Gastrocnemius medialis (tissue), 4 donors: ENCODE measurements around the gene GK2. TPM values are rescaled to one million over a fixed set of nuclear protein-coding genes. Genes with fewer than 3 reads are reported as not detected.

ENCODE experiments used
- ATAC-seq, 2 donors: fragments of 150-250 bp; one replicate each; pipeline ENCODE4 v1.9.1; 2016
- DNase-seq, 2 donors: peaks; one replicate each; pipeline ENCODE4 v3.0.0-alpha.2; 2019
- H3K27ac ChIP-seq, 4 donors: fragments of 200-600 bp; sonication (generic); 1 replicate in 1 of 4; 2 replicates in 3 of 4; pipeline ENCODE4 v1.5.1; 2016 to 2018; ENCODE audit warnings: mild to moderate bottlenecking in 2 of 4, moderate library complexity in 1 of 4
- H3K27me3 ChIP-seq, 3 donors: fragments of 200-600 bp; sonication (generic) in 2 of 3; 1 replicate in 1 of 3; 2 replicates in 2 of 3; pipeline versions ENCODE4 v1.5.1 to v1.6.0; 2016 to 2019; ENCODE audit warnings: mild to moderate bottlenecking in 1 of 3, moderate library complexity in 1 of 3
- H3K36me3 ChIP-seq, 2 donors: fragments of 200-600 bp; sonication (generic) in 1 of 2; one replicate each; pipeline ENCODE4 v1.5.1; 2017 to 2018
- H3K4me1 ChIP-seq, 2 donors: fragments of 200-600 bp; sonication (generic) in 1 of 2; one replicate each; pipeline ENCODE4 v1.5.1; 2016 to 2017; ENCODE audit warnings: mild to moderate bottlenecking in 2 of 2
- H3K4me3 ChIP-seq, 4 donors: fragments of 200-600 bp; sonication (generic) in 3 of 4; 1 replicate in 1 of 4; 2 replicates in 3 of 4; pipeline ENCODE4 v1.5.1; 2016 to 2019; ENCODE audit warnings: mild to moderate bottlenecking in 2 of 4
- H3K9me3 ChIP-seq, 3 donors: fragments of 200-600 bp; sonication (generic) in 2 of 3; 1 replicate in 1 of 3; 2 replicates in 2 of 3; pipeline ENCODE4 v1.5.1; 2016 to 2019
- CTCF ChIP-seq, 5 experiments: fragments of 450-650 bp in 3 of 5; fragments of 200-600 bp in 2 of 5; sonication (generic) in 2 of 5; IDR thresholded peaks in 4 of 5; conservative IDR thresholded peaks in 1 of 5; 1 replicate in 4 of 5; 2 replicates in 1 of 5; pipeline ENCODE4 v1.5.1; 2016 to 2019; ENCODE audit warnings: antibody characterized with exemption in 5 of 5, mild to moderate bottlenecking in 3 of 5, moderate library complexity in 3 of 5
- POLR2A ChIP-seq, 2 donors: fragments of 450-650 bp; IDR thresholded peaks; one replicate each; pipeline ENCODE4 v1.6.1; 2017; ENCODE audit warnings: antibody characterized with exemption in 2 of 2, mild to moderate bottlenecking in 2 of 2, moderate library complexity in 2 of 2
- in situ Hi-C, 4 donors: fragments of 200-750 bp; cut with MboI; loops; one replicate each; pipeline versions ENCODE4 v1.15.0 to v1.8.0; 2017; ENCODE audit warnings: low sequenced_read_pairs in 4 of 4
- intact Hi-C: fragments of 100-400 bp; cut with DNase I; formaldehyde crosslinking; loops from one replicate; pipeline ENCODE4 v1.15.1; 2023; ENCODE audit warnings: low total_unique reads
- total RNA-seq, 4 donors: library from RNA; depleted of rRNA; stranded (reverse); fragments of >200 nt; gene quantifications; one replicate each; pipeline versions ENCODE4 v1.1.0 to v1.2.3, GENCODE V29; 2016

GK2 gene
- total RNA-seq, 4 donors from 2014 or later = not detected

- no peak for ATAC-seq
- TF ChIP-seq POLR2A (IDR thresholded peaks at IDR 0.05) = no peak
- TF ChIP-seq CTCF (IDR thresholded peaks at IDR 0.05 in 4 of 5, conservative IDR thresholded peaks at IDR 0.05 in 1 of 5) = no peak
- Histone ChIP-seq H3K4me1 (no peaks in the 10 kb centered on the region), H3K4me3 (no peak overlapping the region), H3K27ac (no peak overlapping the region), H3K36me3 (no peaks in the 10 kb centered on the region), H3K27me3 (no peaks in the 10 kb centered on the region), H3K9me3 (no peaks in the 10 kb centered on the region)
- DNase-seq = no peak
- intact Hi-C loops = no loop called here
- in situ Hi-C loops = no loop called here
Measured at GRCh38 chr4:79399076-79399475, 9.0 kb downstream of the GK2 start.

- no peaks in the 10 kb centered on the region for H3K36me3 ChIP-seq
- ATAC-seq (no peak), DNase-seq (no peak)
- H3K4me3 ChIP-seq = no peak overlapping the region
- TF ChIP-seq CTCF (IDR thresholded peaks at IDR 0.05 in 4 of 5, conservative IDR thresholded peaks at IDR 0.05 in 1 of 5) = no peak
- no peak for TF ChIP-seq POLR2A (IDR thresholded peaks at IDR 0.05)
- no peaks in the 10 kb centered on the region for H3K4me1 ChIP-seq
- in situ Hi-C loops = no loop called here
- no peaks in the 10 kb centered on the region for H3K9me3 ChIP-seq
- no peak overlapping the region for H3K27ac ChIP-seq
- H3K27me3 ChIP-seq = no peaks in the 10 kb centered on the region
- intact Hi-C loops = no loop called here
Measured at GRCh38 chr4:79397951-79398350, 10.1 kb downstream of the GK2 start.

GRCh38 chr4:79396794-79397193 is 11.2 kb downstream of the GK2 start:
- H3K27me3 ChIP-seq = no peaks in the 10 kb centered on the region
- in situ Hi-C loops (no loop called here), intact Hi-C loops (no loop called here)
- no peaks in the 10 kb centered on the region for H3K9me3 ChIP-seq
- H3K4me1 ChIP-seq = no peaks in the 10 kb centered on the region
- TF ChIP-seq CTCF (IDR thresholded peaks at IDR 0.05 in 4 of 5, conservative IDR thresholded peaks at IDR 0.05 in 1 of 5) (no peak), POLR2A (IDR thresholded peaks at IDR 0.05) (no peak)
- no peak overlapping the region for H3K4me3 ChIP-seq
- ATAC-seq = no peak
- no peak for DNase-seq
- no peak overlapping the region for H3K27ac ChIP-seq
- H3K36me3 ChIP-seq = no peaks in the 10 kb centered on the region

GRCh38 chr4:79395841-79396240 is 12.2 kb downstream of the GK2 start:
- in situ Hi-C loops (no loop called here), intact Hi-C loops (no loop called here)
- ATAC-seq (no peak), DNase-seq (no peak)
- TF ChIP-seq CTCF (IDR thresholded peaks at IDR 0.05 in 4 of 5, conservative IDR thresholded peaks at IDR 0.05 in 1 of 5) (no peak), POLR2A (IDR thresholded peaks at IDR 0.05) (no peak)
- Histone ChIP-seq H3K27me3 (no peaks in the 10 kb centered on the region), H3K27ac (no peak overlapping the region), H3K9me3 (no peaks in the 10 kb centered on the region), H3K4me1 (no peaks in the 10 kb centered on the region), H3K4me3 (no peak overlapping the region), H3K36me3 (no peaks in the 10 kb centered on the region)

GRCh38 chr4:79390890-79391289 is 17.1 kb downstream of the GK2 start:
- Histone ChIP-seq H3K4me3 (no peak overlapping the region), H3K27me3 (no peaks in the 10 kb centered on the region), H3K4me1 (no peaks in the 10 kb centered on the region), H3K27ac (no peak overlapping the region), H3K9me3 (no peaks in the 10 kb centered on the region), H3K36me3 (no peaks in the 10 kb centered on the region)
- intact Hi-C loops (no loop called here), in situ Hi-C loops (no loop called here)
- ATAC-seq (no peak), DNase-seq (no peak)
- no peak for TF ChIP-seq POLR2A (IDR thresholded peaks at IDR 0.05)
- TF ChIP-seq CTCF (IDR thresholded peaks at IDR 0.05 in 4 of 5, conservative IDR thresholded peaks at IDR 0.05 in 1 of 5) = no peak
